GM12878 (cell line): ENCODE results near the gene TMC5. TPM values are rescaled to one million over a fixed set of nuclear protein-coding genes. Genes with fewer than 3 reads are reported as not detected.

Experiments used
- ATAC-seq: fragments of 200-7000 bp; cut with Tn5 transposase; 3 replicates; pipeline ENCODE4 v1.9.1; 2020; ENCODE audit warnings: mild to moderate bottlenecking, moderate library complexity
- BruUV-seq: library from RNA; stranded (reverse); fragments of 400-500 nt; replicated peaks from 2 replicates; lab custom pipeline; 2021; lab: Mats Ljungman, UMichigan
- CTCF ChIA-PET: fragments of 300-600 bp; sonication (Branson Sonifier 250); formaldehyde crosslinking; extraction: SDS; loops from one replicate; lab custom pipeline; 2021; ENCODE audit warnings: inconsistent platforms; lab: Yijun Ruan, JAX
- POLR2A ChIA-PET: fragments of 350-600 bp; formaldehyde crosslinking; extraction: SDS; loops from one replicate; lab custom pipeline; 2021; ENCODE audit warnings: inconsistent platforms; lab: Charles Lee
- RAD21 ChIA-PET: fragments of 300-600 bp; sonication (Branson Sonifier 250); formaldehyde crosslinking; loops from one replicate; lab custom pipeline; 2023; ENCODE audit warnings: antibody characterized with exemption; ENCODE audit not compliant: unreplicated experiment; lab: Charles Lee
- SMC1A ChIA-PET: fragments of 300-600 bp; sonication (Branson Sonifier 250); formaldehyde crosslinking; loops from one replicate; lab custom pipeline; 2023; ENCODE audit not compliant: unreplicated experiment, uncharacterized antibody; lab: Charles Lee
- DNase-seq: peaks from one replicate; pipeline ENCODE4 v3.0.0-alpha.2; 2011; ENCODE audit warnings: low read depth, low spot score
- FAIRE-seq: peaks from 3 replicates; lab custom pipeline; 2011; peaks lifted over from hg19 to GRCh38; lab: Jason Lieb, UNC
- H2AFZ ChIP-seq: 2 replicates; pipeline ENCODE4 v1.6.0; 2011; ENCODE audit warnings: low read depth, low read length, control low read depth; ENCODE audit not compliant: control insufficient read depth
- H3K27ac ChIP-seq: 2 replicates; pipeline ENCODE4 v1.5.1; 2011; ENCODE audit warnings: control low read depth; ENCODE audit not compliant: control insufficient read depth, insufficient read depth
- H3K27me3 ChIP-seq, 2 experiments: replicated peaks in 1 of 2; 2 replicates each; pipeline versions ENCODE4 v1.6.0 to v1.6.1; 2011; ENCODE audit warnings: low read length in 1 of 2; ENCODE audit not compliant: control insufficient read depth in 2 of 2, insufficient read depth in 2 of 2
- H3K36me3 ChIP-seq, 2 experiments: 2 replicates each; pipeline ENCODE4 v1.5.1; 2011; ENCODE audit warnings: low read length in 1 of 2; ENCODE audit not compliant: control insufficient read depth in 2 of 2, insufficient read depth in 2 of 2
- H3K4me1 ChIP-seq: 2 replicates; pipeline ENCODE4 v1.6.1; 2011; ENCODE audit warnings: mild to moderate bottlenecking, low read length, moderate library complexity, mixed read lengths; ENCODE audit not compliant: control insufficient read depth, insufficient read depth
- H3K4me2 ChIP-seq: 2 replicates; pipeline ENCODE4 v1.6.0; 2011; ENCODE audit warnings: control low read depth; ENCODE audit not compliant: control insufficient read depth, insufficient read depth
- H3K4me3 ChIP-seq: fragments of 200-600 bp; sonication (generic); 2 replicates; pipeline ENCODE4 v1.5.1; 2016
- H3K79me2 ChIP-seq: 2 replicates; pipeline ENCODE4 v1.6.0; 2011; ENCODE audit warnings: low read length; ENCODE audit not compliant: control insufficient read depth, insufficient read depth
- H3K9ac ChIP-seq: 2 replicates; pipeline ENCODE4 v1.8.0; 2011; ENCODE audit warnings: low read length, control low read depth, mixed read lengths; ENCODE audit not compliant: control insufficient read depth, insufficient read depth
- H3K9me3 ChIP-seq: replicated peaks from 3 replicates; pipeline ENCODE4 v1.5.1; 2011; ENCODE audit warnings: mild to moderate bottlenecking, low read length; ENCODE audit not compliant: control insufficient read depth, insufficient read depth
- H4K20me1 ChIP-seq: 2 replicates; pipeline ENCODE4 v1.6.0; 2011; ENCODE audit not compliant: control insufficient read depth, insufficient read depth
- HDGF ChIP-seq: fragments of 450-650 bp; IDR thresholded peaks from 2 replicates; pipeline ENCODE4 v1.6.1; 2016; ENCODE audit warnings: antibody characterized with exemption
- TARDBP ChIP-seq: IDR thresholded peaks from 2 replicates; pipeline ENCODE4 v1.6.1; 2016; ENCODE audit warnings: borderline replicate concordance
- TCF12 ChIP-seq: IDR thresholded peaks from 2 replicates; pipeline ENCODE4 v1.6.1; 2011; ENCODE audit warnings: low read depth, mild to moderate bottlenecking, low read length
- WGBS: methylation state at CpG from one replicate; pipeline ENCODE4 v1.1.6; 2016; ENCODE audit warnings: low lambda C conversion rate; ENCODE audit not compliant: insufficient replicate concordance, insufficient coverage; ENCODE audit errors: missing lambda C conversion rate; 5-methylcytosine and 5-hydroxymethylcytosine counted together
- in situ Hi-C: fragments of 300-500 bp; cut with MboI; formaldehyde crosslinking; loops from 9 replicates; pipeline ENCODE4 v1.14.3; 2018; ENCODE audit warnings: mixed read lengths
- intact Hi-C: fragments of 100-400 bp; cut with micrococcal nuclease; formaldehyde crosslinking; loops from one replicate; pipeline ENCODE4 v1.14.2; 2022; ENCODE audit not compliant: unreplicated experiment
- polyA plus RNA-seq, 11 experiments: library from polyadenylated mRNA; depleted of rRNA in 4 of 11; unstranded in 6 of 11; stranded (reverse) in 5 of 11; fragments of >200 nt; fragmentation: Nextera tagmentation in 4 of 11; fragmentation: Illumina TruSeq in 1 of 11; extraction: Ambion mirVana in 4 of 11; extraction: Trizol in 1 of 11; gene quantifications; 1 replicate in 1 of 11; 2 replicates in 10 of 11; pipeline versions ENCODE4 v1.2.1 to v1.2.3, GENCODE V29; 2011 to 2016; ENCODE audit warnings: inconsistent platforms in 2 of 11, missing spikeins in 2 of 11, low read depth in 1 of 11
- total RNA-seq, 4 experiments: library from RNA; depleted of rRNA in 3 of 4; stranded (reverse); fragments of >200 nt in 3 of 4; fragmentation: Illumina TruSeq in 1 of 4; extraction: Trizol in 1 of 4; gene quantifications; 2 replicates each; pipeline versions ENCODE4 v1.2.1 to v1.2.3, GENCODE V29; 2013 to 2021
- TF ChIP-seq, protein P1 (sequence below): fragments of 450-650 bp; IDR thresholded peaks from 2 replicates; pipeline ENCODE4 v1.6.1; 2018; ENCODE audit warnings: mild to moderate bottlenecking, low read depth, moderate library complexity; ENCODE audit not compliant: partially characterized antibody
- TF ChIP-seq, protein P2 (sequence below): IDR thresholded peaks from 2 replicates; pipeline ENCODE4 v1.6.1; 2012; ENCODE audit warnings: mild to moderate bottlenecking, low read depth, low read length
- TF ChIP-seq, protein P3 (sequence below): fragments of 450-650 bp; formaldehyde crosslinking; IDR thresholded peaks from 2 replicates; pipeline ENCODE4 v1.4.0; 2022; ENCODE audit warnings: mild to moderate bottlenecking, moderate library complexity

TMC5 gene
- total and polyA plus RNA-seq, 10 of the 15 experiments (the other 5 are each of a cell fraction or from before 2014, with no cell fraction given): 0.01 to 0.10 (median 0.07) TPM; not detected in 5

DNA sequence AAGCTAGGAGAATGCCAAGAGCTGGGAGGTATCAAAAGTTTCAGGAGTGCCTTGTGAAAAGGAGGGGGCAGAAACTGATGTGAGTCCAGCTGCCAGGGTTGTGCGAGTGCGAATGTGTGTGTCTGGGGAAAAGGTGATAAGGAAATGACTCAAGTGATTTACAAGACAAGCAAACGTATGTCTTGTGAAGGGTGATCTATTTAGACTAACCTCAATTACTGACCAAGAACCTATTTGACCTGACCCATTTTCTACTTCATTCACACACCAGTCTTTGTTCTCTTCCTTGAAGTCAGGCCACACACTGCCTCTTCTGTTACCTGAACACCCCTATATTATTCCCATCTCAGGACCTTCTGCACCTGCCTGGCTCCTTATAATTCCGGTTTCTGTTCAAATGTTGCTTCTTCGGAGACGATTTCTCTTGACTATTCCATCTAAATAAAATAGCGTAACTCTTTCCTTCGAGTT lies 103.2 kb downstream of the TMC5 start:
- DNase-seq: peak; percentile 27
- ChIA-PET SMC1A (interaction anchor here (1.2 to 1.4 kb wide), 2 partner anchors 10 to 14 kb away, joined by 3 read pairs; no protein-coding TSS in a partner anchor), POLR2A (interaction anchor here (0.9 to 2.1 kb wide), 3 partner anchors 8 to 725 kb away, joined by 3 to 6 read pairs (median 3); partner anchors contain the start of gene VPS35L)

More for the DNA sequence above, 103.2 kb downstream of the TMC5 start:
- in situ Hi-C loops: loop anchor here (10.0 kb wide), 1 partner anchor 726 kb away; the partner anchor contains the start of gene RPS15A
- Histone ChIP-seq H3K4me2 (peak overlapping the region; percentile 90), H3K4me1 (peaks cover 14% of the 10 kb centered on the region), H3K9me3 (no peaks in the 10 kb centered on the region), H3K4me3 (peak overlapping the region; percentile 81), H3K79me2 (peaks cover 58% of the 10 kb centered on the region), H2AFZ (peak overlapping the region; percentile 87), H3K36me3 (peaks cover 0 to 5% of the 10 kb centered on the region in 2 experiments; a peak in 2 of 4 replicates), H3K27ac (peak overlapping the region; percentile 74), H4K20me1 (no peaks in the 10 kb centered on the region), H3K27me3 (no peaks in the 10 kb centered on the region), H3K9ac (peak overlapping the region; percentile 83)
- TF ChIP-seq, protein P1, sequence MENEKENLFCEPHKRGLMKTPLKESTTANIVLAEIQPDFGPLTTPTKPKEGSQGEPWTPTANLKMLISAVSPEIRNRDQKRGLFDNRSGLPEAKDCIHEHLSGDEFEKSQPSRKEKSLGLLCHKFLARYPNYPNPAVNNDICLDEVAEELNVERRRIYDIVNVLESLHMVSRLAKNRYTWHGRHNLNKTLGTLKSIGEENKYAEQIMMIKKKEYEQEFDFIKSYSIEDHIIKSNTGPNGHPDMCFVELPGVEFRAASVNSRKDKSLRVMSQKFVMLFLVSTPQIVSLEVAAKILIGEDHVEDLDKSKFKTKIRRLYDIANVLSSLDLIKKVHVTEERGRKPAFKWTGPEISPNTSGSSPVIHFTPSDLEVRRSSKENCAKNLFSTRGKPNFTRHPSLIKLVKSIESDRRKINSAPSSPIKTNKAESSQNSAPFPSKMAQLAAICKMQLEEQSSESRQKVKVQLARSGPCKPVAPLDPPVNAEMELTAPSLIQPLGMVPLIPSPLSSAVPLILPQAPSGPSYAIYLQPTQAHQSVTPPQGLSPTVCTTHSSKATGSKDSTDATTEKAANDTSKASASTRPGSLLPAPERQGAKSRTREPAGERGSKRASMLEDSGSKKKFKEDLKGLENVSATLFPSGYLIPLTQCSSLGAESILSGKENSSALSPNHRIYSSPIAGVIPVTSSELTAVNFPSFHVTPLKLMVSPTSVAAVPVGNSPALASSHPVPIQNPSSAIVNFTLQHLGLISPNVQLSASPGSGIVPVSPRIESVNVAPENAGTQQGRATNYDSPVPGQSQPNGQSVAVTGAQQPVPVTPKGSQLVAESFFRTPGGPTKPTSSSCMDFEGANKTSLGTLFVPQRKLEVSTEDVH: no peak
- TF ChIP-seq, protein P2, sequence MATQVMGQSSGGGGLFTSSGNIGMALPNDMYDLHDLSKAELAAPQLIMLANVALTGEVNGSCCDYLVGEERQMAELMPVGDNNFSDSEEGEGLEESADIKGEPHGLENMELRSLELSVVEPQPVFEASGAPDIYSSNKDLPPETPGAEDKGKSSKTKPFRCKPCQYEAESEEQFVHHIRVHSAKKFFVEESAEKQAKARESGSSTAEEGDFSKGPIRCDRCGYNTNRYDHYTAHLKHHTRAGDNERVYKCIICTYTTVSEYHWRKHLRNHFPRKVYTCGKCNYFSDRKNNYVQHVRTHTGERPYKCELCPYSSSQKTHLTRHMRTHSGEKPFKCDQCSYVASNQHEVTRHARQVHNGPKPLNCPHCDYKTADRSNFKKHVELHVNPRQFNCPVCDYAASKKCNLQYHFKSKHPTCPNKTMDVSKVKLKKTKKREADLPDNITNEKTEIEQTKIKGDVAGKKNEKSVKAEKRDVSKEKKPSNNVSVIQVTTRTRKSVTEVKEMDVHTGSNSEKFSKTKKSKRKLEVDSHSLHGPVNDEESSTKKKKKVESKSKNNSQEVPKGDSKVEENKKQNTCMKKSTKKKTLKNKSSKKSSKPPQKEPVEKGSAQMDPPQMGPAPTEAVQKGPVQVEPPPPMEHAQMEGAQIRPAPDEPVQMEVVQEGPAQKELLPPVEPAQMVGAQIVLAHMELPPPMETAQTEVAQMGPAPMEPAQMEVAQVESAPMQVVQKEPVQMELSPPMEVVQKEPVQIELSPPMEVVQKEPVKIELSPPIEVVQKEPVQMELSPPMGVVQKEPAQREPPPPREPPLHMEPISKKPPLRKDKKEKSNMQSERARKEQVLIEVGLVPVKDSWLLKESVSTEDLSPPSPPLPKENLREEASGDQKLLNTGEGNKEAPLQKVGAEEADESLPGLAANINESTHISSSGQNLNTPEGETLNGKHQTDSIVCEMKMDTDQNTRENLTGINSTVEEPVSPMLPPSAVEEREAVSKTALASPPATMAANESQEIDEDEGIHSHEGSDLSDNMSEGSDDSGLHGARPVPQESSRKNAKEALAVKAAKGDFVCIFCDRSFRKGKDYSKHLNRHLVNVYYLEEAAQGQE: no peak
- TF ChIP-seq HDGF (no peak), TCF12 (0 out of 2 replicates have a peak, but pooled peaks have one; percentile 35), TARDBP (no peak)
- TF ChIP-seq, protein P3, sequence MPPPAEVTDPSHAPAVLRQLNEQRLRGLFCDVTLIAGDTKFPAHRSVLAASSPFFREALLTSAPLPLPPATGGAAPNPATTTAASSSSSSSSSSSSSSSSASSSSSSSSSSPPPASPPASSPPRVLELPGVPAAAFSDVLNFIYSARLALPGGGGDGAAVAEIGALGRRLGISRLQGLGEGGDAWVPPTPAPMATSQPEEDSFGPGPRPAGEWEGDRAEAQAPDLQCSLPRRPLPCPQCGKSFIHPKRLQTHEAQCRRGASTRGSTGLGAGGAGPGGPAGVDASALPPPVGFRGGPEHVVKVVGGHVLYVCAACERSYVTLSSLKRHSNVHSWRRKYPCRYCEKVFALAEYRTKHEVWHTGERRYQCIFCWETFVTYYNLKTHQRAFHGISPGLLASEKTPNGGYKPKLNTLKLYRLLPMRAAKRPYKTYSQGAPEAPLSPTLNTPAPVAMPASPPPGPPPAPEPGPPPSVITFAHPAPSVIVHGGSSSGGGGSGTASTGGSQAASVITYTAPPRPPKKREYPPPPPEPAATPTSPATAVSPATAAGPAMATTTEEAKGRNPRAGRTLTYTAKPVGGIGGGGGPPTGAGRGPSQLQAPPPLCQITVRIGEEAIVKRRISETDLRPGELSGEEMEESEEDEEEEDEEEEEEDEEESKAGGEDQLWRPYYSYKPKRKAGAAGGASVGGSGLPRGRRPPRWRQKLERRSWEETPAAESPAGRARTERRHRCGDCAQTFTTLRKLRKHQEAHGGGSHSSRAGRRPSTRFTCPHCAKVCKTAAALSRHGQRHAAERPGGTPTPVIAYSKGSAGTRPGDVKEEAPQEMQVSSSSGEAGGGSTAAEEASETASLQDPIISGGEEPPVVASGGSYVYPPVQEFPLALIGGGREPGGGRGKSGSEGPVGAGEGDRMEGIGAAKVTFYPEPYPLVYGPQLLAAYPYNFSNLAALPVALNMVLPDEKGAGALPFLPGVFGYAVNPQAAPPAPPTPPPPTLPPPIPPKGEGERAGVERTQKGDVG (CRISPR knock-in tag): no peak
- CTCF ChIA-PET: interaction anchor here (0.6 to 4.5 kb wide), 4 partner anchors 13 to 135 kb away, joined by 3 to 23 read pairs (median 3); no protein-coding TSS in a partner anchor
- no peak for FAIRE-seq
- ATAC-seq: peak; percentile 5
- intact Hi-C loops: loop anchor here (5.0 kb wide), 1 partner anchor 454 kb away; the partner anchor contains the start of gene COQ7
- RAD21 ChIA-PET: interaction anchor here (0.6 to 2.1 kb wide), 3 partner anchors 8 to 35 kb away, joined by 3 to 9 read pairs (median 3); partner anchors contain the start of gene VPS35L
- 20% methylated on average over 8 of the region's 8 CpGs for WGBS
- TSS peak; percentile 76 for BruUV-seq
